Measurements from ENCODE around the gene JAM2.

The JAM2 gene

GRCh38 chr21:25717491-25718147 lies 78.6 kb downstream of the JAM2 start:
- Mint-ChIP-seq H3K4me1 (no peaks in the 10 kb centered on the region), H3K27ac (peak overlapping the region; percentile 28), H3K4me3 (no peak overlapping the region), H3K36me3 (peaks cover 18% of the 10 kb centered on the region), H3K27me3 (no peaks in the 10 kb centered on the region), H3K9me3 (no peaks in the 10 kb centered on the region)
- no peak for DNase-seq
- CTCF ChIA-PET: interaction anchor here (1.2 to 1.7 kb wide), 2 partner anchors 10 to 297 kb away, joined by 3 to 7 read pairs; no protein-coding TSS in a partner anchor

- CTCF ChIA-PET: interaction anchor here (2.2 kb wide), 1 partner anchor 14 kb away, joined by 6 read pairs; no protein-coding TSS in a partner anchor
- no peaks in the 10 kb centered on the region for H3K27me3 Mint-ChIP-seq
Measured at GRCh38 chr21:25721987-25722386, 82.9 kb downstream of the JAM2 start.

DNA sequence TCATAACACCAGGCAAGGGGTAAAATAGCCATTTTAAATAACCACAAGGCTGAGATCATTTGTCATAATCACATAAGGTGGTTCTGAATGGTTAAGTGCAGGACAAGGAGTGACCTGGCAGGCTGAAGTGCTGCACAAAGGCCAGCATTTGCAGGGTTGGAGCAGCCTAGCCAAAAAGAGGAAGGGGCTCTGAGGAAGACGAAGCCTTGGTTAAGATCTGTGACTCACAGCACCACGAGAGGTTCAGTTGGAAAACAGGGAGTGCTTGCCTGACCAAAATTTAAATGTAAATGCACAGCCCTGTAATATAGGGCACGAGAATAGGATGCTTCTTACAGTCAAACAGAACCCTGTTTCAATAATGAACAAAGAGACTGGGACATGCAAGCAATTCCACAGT lies 83.6 kb downstream of the JAM2 start:
- DNase-seq: no peak
- Mint-ChIP-seq H3K27ac (no peak overlapping the region), H3K36me3 (peaks cover 31% of the 10 kb centered on the region), H3K4me1 (no peaks in the 10 kb centered on the region), H3K9me3 (no peaks in the 10 kb centered on the region), H3K27me3 (no peaks in the 10 kb centered on the region), H3K4me3 (no peak overlapping the region)
- CTCF ChIA-PET: interaction anchor here (2.2 kb wide), 1 partner anchor 15 kb away, joined by 6 read pairs; no protein-coding TSS in a partner anchor

More at GRCh38 chr21:25721987-25722386, 82.9 kb downstream of the JAM2 start:
- H3K4me3 Mint-ChIP-seq: no peak overlapping the region
- H3K9me3 Mint-ChIP-seq: no peaks in the 10 kb centered on the region
- peaks cover 31% of the 10 kb centered on the region for H3K36me3 Mint-ChIP-seq
- no peak for DNase-seq
- no peak overlapping the region for H3K27ac Mint-ChIP-seq
- no peaks in the 10 kb centered on the region for H3K4me1 Mint-ChIP-seq

DNA sequence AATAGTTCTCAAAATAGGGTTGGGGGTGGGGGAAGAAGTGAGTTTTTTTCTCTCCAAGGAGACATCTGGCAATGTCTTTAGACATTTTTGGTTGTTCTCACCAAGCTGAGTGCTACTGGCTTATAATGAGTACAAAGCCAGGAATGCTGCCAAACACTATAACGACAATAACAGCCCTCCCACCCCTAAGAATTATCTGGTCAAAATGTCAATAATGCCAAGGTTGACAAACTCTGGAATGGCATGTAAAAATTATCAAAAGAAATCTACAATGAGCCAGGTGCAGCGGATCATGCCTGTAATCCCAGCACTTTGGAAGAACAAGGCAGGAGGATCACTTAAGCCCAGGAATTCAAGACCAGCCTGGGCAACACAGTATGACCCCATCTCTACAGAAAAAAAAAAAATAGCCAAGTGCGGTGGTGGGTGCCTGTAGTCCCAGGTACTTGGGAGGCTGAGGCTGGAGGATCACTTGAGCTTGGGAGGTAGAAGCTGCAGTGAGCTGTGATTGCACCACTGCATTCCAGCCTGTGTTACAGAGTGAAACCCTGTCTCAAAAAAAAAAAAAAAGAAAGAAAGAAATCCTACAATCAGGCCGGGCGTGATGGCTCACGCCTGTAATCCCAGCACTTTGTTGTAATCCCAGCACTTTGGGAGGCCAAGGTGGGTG lies 93.2 kb downstream of the JAM2 start:
- peaks cover 35% of the 10 kb centered on the region for H3K4me1 Mint-ChIP-seq
- H3K27ac Mint-ChIP-seq: no peak overlapping the region
- CTCF ChIA-PET: no interaction called here
- no peak for DNase-seq
- H3K27me3 Mint-ChIP-seq: peaks cover 5% of the 10 kb centered on the region
- H3K4me3 Mint-ChIP-seq: no peak overlapping the region
- H3K36me3 Mint-ChIP-seq: peaks cover 28% of the 10 kb centered on the region
- no peaks in the 10 kb centered on the region for H3K9me3 Mint-ChIP-seq

- peaks cover 16% of the 10 kb centered on the region for H3K36me3 Mint-ChIP-seq
- H3K4me1 Mint-ChIP-seq: peaks cover 46% of the 10 kb centered on the region
- CTCF ChIA-PET: interaction anchor here (0.9 to 2.5 kb wide), 4 partner anchors 8 to 126 kb away, joined by 3 to 10 read pairs (median 4); no protein-coding TSS in a partner anchor
- DNase-seq: peak; percentile 28
- peak overlapping the region; percentile 100 for H3K27ac Mint-ChIP-seq
- peak overlapping the region; percentile 97 for H3K4me3 Mint-ChIP-seq
- peaks cover 5% of the 10 kb centered on the region for H3K27me3 Mint-ChIP-seq
- H3K9me3 Mint-ChIP-seq: no peaks in the 10 kb centered on the region
Measured at GRCh38 chr21:25733859-25734653, 95.0 kb downstream of the JAM2 start.

DNA sequence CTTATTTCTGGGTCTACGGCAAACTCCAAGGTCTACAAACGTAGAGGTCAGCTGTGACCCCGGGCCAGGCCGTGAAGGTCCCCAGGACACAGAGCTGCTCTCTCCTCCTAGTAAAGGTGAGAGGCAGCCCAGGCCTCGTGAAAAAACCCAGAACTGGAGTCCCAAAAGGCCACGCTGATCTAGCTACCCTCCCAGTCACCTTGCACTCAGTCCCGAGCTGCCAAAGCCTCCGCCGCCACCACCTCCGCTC lies 95.5 kb downstream of the JAM2 start:
- no peak for DNase-seq
- Mint-ChIP-seq H3K4me1 (peaks cover 46% of the 10 kb centered on the region), H3K9me3 (no peaks in the 10 kb centered on the region), H3K4me3 (peak overlapping the region; percentile 97), H3K27me3 (peaks cover 5% of the 10 kb centered on the region), H3K27ac (peak overlapping the region; percentile 100), H3K36me3 (peaks cover 13% of the 10 kb centered on the region)
- CTCF ChIA-PET: interaction anchor here (0.6 to 2.5 kb wide), 4 partner anchors 9 to 126 kb away, joined by 3 to 10 read pairs (median 4); no protein-coding TSS in a partner anchor

DNA sequence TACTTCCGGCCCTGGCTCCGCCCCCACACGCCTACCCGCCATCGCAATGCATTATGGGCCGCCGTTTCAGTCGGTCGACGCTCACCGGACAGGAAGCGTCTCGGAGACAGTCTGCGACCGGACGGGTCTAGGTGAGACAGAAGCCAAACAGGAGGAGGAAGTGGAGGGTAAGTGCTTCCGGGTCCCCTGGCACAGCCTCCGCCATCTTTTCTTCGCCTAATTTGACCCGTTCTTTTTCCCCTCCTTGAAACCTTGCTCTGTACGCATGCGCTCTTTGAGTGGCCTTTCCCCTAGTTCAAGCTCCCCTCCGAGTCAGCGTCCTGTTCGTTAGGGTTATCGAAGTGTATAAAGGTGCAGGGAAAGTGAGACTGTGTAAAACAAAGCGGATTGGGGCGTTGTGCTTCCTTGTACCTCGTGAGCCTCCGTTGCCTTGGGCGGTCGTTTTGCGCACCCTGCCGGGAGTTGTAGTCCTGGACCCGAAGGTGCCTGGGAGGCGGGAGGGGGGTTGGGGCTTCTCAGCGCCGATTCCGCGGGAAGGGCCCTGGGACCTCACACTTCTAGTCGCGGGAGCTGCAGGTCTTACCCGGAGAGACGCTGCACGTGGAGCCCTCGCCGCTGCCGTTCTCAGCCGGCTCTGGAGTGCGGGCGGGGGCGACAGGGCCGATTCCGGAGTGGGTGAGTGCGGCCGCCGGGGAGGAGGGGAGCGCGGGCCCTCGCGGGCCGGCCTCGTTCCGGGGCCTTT lies 96.0 kb downstream of the JAM2 start, which contains the start of the genes ATP5PF and GABPA:
TSS of gene ATP5PF (minus strand) at position 1 of the 742 bp plus-strand sequence. CDS start 5,110 bp downstream, outside the sequence.
TSS of gene GABPA (plus strand) at position 69 of the 742 bp plus-strand sequence. CDS start 6,627 bp downstream, outside the sequence.
- Mint-ChIP-seq H3K27ac (peak within 1 kb of the TSS; percentile 100), H3K27me3 (peaks cover 5% of the 10 kb centered on the region), H3K4me1 (peaks cover 45% of the 10 kb centered on the region), H3K36me3 (peaks cover 12% of the 10 kb centered on the region), H3K4me3 (peak within 1 kb of the TSS; percentile 97), H3K9me3 (no peaks in the 10 kb centered on the region)
- DNase-seq: peak; percentile 98
- CTCF ChIA-PET: interaction anchor here (0.6 to 2.5 kb wide), 4 partner anchors 10 to 127 kb away, joined by 3 to 10 read pairs (median 4); no protein-coding TSS in a partner anchor

DNA sequence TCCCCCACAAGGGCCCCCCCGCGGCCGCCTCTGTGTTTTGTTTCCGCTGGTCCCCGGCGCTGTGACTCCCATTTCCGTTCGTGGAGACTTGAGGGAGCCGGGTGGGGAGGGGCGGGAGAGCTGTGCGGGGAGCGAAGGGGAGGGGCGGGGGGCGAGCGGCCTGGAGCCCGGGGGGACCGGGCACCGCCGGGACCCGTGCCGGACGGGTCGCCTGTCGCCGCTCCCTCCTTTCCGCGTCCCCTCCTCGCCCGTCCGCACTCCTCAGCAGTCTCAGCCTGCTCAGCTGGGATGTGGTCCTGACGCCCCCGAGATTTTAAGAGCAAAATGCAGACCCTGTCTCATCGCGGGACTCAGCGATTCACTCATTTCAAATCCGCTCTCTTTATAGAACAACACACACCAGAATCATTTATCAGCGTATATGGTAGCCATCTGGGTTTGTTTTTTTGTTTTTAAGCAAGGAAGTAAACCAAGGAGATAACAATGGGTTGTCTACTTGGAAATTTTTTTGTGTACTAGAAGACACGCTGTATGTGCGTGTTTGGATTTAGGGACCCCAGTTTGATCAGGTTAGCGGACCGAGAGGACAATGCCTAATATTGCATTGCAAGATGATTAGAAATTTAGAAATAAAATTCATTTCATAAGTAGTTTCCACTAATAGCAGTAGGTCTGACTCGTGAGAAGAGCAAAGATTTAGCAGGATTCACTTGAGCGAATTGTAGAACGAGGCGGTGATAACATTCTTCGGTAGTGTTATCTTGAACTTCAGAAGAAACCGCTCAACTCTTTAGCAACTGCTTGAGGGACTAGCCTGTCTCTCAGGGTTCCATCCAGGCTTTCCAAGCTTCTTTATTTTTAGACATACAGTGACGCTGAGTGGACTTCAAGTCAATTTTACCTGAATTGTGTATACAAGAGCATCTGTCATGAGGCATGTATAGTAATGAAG lies 96.9 kb downstream of the JAM2 start:
- Mint-ChIP-seq H3K27me3 (peaks cover 5% of the 10 kb centered on the region), H3K4me1 (peaks cover 43% of the 10 kb centered on the region), H3K27ac (peak overlapping the region; percentile 100), H3K4me3 (peak overlapping the region; percentile 97), H3K36me3 (peaks cover 11% of the 10 kb centered on the region), H3K9me3 (no peaks in the 10 kb centered on the region)
- DNase-seq: peak; percentile 85
- CTCF ChIA-PET: interaction anchor here (0.6 to 2.5 kb wide), 2 partner anchors 128 to 138 kb away, joined by 4 to 10 read pairs; no protein-coding TSS in a partner anchor

GRCh38 chr21:25737421-25737820 lies 98.4 kb downstream of the JAM2 start:
- peaks cover 36% of the 10 kb centered on the region for H3K4me1 Mint-ChIP-seq
- peaks cover 18% of the 10 kb centered on the region for H3K36me3 Mint-ChIP-seq
- CTCF ChIA-PET: no interaction called here

DNA sequence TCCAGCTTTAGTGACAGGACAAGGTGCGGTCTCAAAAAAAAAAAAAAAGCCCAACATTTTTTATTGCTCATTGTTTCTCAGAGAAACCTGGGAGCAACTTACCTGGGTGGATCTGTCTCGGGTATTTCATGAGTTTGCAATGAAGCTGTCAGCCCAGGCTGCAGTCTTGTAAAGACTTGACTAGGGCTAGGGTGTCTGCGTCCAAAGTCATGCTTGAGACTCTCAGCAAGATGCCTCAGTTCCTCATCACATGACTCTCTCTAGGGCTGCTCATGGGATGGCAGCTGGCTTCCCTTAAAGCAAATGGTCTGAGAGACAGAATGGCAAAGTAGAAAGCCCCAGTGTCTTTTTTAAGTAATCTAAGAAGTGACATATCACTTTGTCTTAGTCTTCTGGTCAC lies 103.8 kb downstream of the JAM2 start:
- Mint-ChIP-seq H3K9me3 (no peaks in the 10 kb centered on the region), H3K27ac (no peak overlapping the region), H3K36me3 (peaks cover 17% of the 10 kb centered on the region), H3K4me1 (peaks cover 6% of the 10 kb centered on the region), H3K4me3 (no peak overlapping the region), H3K27me3 (no peaks in the 10 kb centered on the region)
- CTCF ChIA-PET: no interaction called here
- DNase-seq: no peak

More at GRCh38 chr21:25737421-25737820, 98.4 kb downstream of the JAM2 start:
- no peaks in the 10 kb centered on the region for H3K9me3 Mint-ChIP-seq
- H3K27me3 Mint-ChIP-seq: peaks cover 5% of the 10 kb centered on the region
- H3K27ac Mint-ChIP-seq: no peak overlapping the region
- no peak for DNase-seq
- no peak overlapping the region for H3K4me3 Mint-ChIP-seq

DNA sequence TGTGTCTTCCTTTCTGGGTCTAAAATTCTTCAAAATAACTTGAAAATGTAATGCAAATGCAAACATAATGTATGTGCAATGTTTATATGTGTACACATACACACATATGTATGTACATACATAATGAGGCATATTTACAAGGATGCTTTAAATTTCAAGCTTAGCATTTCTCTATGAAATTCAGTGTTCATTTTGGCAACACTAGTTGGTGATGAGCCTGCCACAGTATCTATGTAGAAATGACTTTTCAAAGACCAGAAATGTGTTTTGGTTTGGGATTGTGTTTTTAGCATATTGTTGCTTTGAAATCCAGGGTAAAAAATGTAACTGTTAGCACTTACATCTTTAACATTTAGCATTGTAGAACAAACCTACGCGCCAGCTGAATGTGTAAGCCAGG lies 105.8 kb downstream of the JAM2 start:
- CTCF ChIA-PET: no interaction called here
- Mint-ChIP-seq H3K4me3 (no peak overlapping the region), H3K27ac (no peak overlapping the region), H3K27me3 (no peaks in the 10 kb centered on the region), H3K9me3 (no peaks in the 10 kb centered on the region), H3K36me3 (peaks cover 21% of the 10 kb centered on the region), H3K4me1 (peaks cover 8% of the 10 kb centered on the region)
- no peak for DNase-seq

DNA sequence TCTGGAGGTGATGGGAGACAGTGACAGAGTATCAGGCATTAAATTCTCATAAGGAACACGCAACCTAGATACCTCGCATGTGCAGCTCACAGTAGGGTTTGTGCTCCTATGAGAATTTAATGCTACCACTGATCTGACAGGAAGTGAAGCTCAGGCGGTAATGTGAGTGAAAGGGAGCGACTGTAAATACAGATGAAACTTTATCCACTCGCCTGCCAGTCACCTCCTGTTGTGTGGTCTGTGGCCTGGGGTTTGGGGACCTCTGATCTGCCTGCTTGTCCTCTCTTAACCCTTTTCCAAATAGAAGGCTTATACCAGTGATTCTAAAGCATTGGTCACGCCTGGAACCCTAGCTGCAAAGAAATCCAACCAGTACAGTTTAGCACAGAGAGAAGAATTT lies 111.0 kb downstream of the JAM2 start:
- Mint-ChIP-seq H3K27ac (peak overlapping the region; percentile 83), H3K27me3 (no peaks in the 10 kb centered on the region), H3K36me3 (peaks cover 30% of the 10 kb centered on the region), H3K4me3 (no peak overlapping the region), H3K9me3 (no peaks in the 10 kb centered on the region), H3K4me1 (peaks cover 13% of the 10 kb centered on the region)
- DNase-seq: peak; percentile 51
- CTCF ChIA-PET: no interaction called here

DNA sequence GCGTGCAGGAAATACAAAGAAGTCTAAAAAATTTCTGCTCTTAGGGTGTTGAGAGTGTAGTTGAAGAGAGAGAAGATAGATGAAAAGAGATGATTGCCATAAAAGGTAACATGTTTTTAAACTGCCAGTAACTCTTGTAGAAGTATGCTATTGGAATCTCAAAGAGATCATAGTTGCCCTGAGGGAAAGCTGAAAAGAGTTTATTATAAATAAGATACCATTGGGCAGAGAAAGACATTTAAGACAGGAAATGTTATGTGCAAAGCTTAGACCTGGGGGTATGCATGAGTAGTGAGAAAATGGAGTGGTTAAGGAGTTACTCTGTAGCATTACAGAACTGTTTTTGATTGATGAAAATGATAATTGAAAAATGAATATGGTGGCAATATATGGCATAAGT lies 113.4 kb downstream of the JAM2 start:
- no peak for DNase-seq
- Mint-ChIP-seq H3K36me3 (peaks cover 43% of the 10 kb centered on the region), H3K4me3 (no peak overlapping the region), H3K9me3 (no peaks in the 10 kb centered on the region), H3K27me3 (no peaks in the 10 kb centered on the region), H3K4me1 (peaks cover 31% of the 10 kb centered on the region), H3K27ac (no peak overlapping the region)
- CTCF ChIA-PET: interaction anchor here (0.7 to 1.3 kb wide), 2 partner anchors 9 to 18 kb away, joined by 3 read pairs; partner anchors contain the start of genes ATP5PF and GABPA

Data from activated naive CD4-positive, alpha-beta T cell treated with anti-CD3 and anti-CD28 coated beads, Interleukin-2, amount 10 ng/mL, durations not matched to agents 7 days and 5 days (primary cell).